T-helper 9 cell (primary cell): ENCODE results near the gene SORCS3.

ENCODE experiments used
- DNase-seq: peaks from one replicate; pipeline ENCODE4 v3.0.0-alpha.2; 2020

The SORCS3 gene

GRCh38 chr10:105284476-105285215 is 643.6 kb downstream of the SORCS3 start:
- no peak for DNase-seq

DNA sequence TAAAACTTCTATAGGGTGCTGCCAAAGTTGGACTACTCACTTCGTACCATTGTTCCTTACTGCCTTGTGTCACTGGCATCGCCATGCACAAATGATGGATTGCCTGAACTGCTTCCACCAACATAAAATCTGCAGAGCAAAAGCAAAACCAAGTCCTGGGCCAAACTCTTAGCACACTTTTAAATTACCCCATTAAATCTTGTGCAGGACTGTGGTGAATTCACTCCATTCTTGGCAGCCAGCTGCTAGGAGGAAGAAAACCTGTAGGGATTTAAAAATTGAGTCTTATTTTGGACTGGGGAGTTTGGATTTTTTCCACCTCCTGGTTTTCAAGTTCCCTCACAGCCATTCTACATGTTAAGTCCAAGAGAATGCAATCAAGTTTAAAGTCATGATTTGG is 646.9 kb downstream of the SORCS3 start:
- no peak for DNase-seq

DNA sequence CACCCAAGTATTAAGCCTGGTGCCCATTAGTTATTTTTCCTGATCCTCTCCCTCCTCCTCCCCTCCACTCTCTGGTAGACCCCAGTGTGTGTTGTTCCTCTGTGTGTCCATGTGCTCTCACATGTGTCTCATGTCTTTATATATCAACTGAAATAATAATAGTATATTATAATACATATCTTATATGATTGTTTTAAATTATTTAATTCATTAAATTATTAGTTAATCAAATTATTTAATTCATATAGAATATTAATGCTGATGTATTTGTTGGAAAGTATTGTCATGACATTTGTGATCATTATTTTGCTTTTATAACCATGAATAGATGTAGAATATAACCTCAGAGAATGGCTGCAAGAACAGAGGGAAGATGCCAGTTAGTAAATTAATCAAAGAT is 647.5 kb downstream of the SORCS3 start:
- DNase-seq = no peak

DNA sequence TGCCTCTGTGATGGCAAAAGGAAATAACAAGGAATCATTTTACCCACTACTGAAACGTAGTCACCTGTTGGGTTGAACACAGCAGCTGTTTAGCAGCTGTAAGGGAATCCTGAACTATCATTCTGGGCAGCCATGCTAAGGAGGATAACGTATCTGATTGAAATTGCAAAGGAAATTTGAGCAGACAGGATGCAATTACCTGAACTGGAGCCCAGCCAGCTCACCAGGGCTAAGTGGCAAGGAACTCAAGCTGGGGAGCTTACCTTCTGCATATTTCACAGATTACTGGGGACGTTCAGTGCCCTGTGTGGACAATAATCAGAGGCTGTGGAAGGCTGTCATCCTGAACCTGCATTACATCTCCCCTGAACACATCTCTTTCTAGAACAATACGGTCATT is 650.5 kb downstream of the SORCS3 start:
- DNase-seq = no peak

- no peak for DNase-seq
Measured at GRCh38 chr10:105292236-105292635, 651.1 kb downstream of the SORCS3 start.
